GM23338 (cell line): ENCODE measurements around the gene EFCAB9. TPM values are rescaled to one million over a fixed set of nuclear protein-coding genes. Genes with fewer than 3 reads are reported as not detected.

Experiments
- ATAC-seq: fragments of 200-7000 bp; cut with Tn5 transposase; 3 replicates; pipeline ENCODE4 v1.9.1; 2020
- DNase-seq: peaks from one replicate; pipeline ENCODE4 v3.0.0-alpha.2; 2015; ENCODE audit warnings: low spot score
- H2AFZ ChIP-seq: fragments of 200-600 bp; sonication (generic); 2 replicates; pipeline ENCODE4 v1.8.0; 2016; ENCODE audit warnings: antibody characterized with exemption, mild to moderate bottlenecking, moderate library complexity
- H3F3A ChIP-seq: fragments of 200-600 bp; sonication (generic); replicated peaks from 2 replicates; pipeline ENCODE4 v1.8.0; 2017; ENCODE audit warnings: antibody characterized with exemption, mixed run types, low read depth
- H3K27ac ChIP-seq: fragments of 200-600 bp; sonication (generic); 2 replicates; pipeline ENCODE4 v1.6.1; 2016; ENCODE audit warnings: low read depth
- H3K27me3 ChIP-seq: fragments of 200-600 bp; sonication (generic); 2 replicates; pipeline ENCODE4 v1.8.0; 2016; ENCODE audit warnings: mild to moderate bottlenecking, mixed run types, moderate library complexity; ENCODE audit not compliant: insufficient read depth
- H3K36me3 ChIP-seq: fragments of 200-600 bp; sonication (generic); 2 replicates; pipeline ENCODE4 v1.8.0; 2016; ENCODE audit warnings: mild to moderate bottlenecking; ENCODE audit not compliant: insufficient read depth
- H3K4me1 ChIP-seq: fragments of 200-600 bp; sonication (generic); 2 replicates; pipeline ENCODE4 v1.8.0; 2016; ENCODE audit warnings: mild to moderate bottlenecking, moderate library complexity; ENCODE audit not compliant: insufficient read depth
- H3K4me2 ChIP-seq: fragments of 200-600 bp; sonication (generic); 2 replicates; pipeline ENCODE4 v1.7.1; 2017; ENCODE audit warnings: mixed run types
- H3K4me3 ChIP-seq: fragments of 200-600 bp; sonication (generic); 2 replicates; pipeline ENCODE4 v1.6.1; 2016; ENCODE audit warnings: mixed run types
- H3K79me2 ChIP-seq: fragments of 200-600 bp; sonication (generic); replicated peaks from 2 replicates; pipeline ENCODE4 v1.8.0; 2017; ENCODE audit warnings: mild to moderate bottlenecking; ENCODE audit not compliant: insufficient read depth
- H3K9me2 ChIP-seq: fragments of 200-600 bp; sonication (generic); 2 replicates; pipeline ENCODE4 v1.8.0; 2017; ENCODE audit not compliant: insufficient read depth
- H4K20me1 ChIP-seq: fragments of 200-600 bp; sonication (generic); replicated peaks from 2 replicates; pipeline ENCODE4 v1.8.0; 2017; ENCODE audit warnings: mild to moderate bottlenecking; ENCODE audit not compliant: insufficient read depth
- H3K27ac Mint-ChIP-seq: 2 replicates; pipeline ENCODE4 v1.8.0; 2020; ENCODE audit warnings: inconsistent platforms, mild to moderate bottlenecking, moderate library complexity, mixed read lengths
- H3K27me3 Mint-ChIP-seq: 3 replicates; pipeline ENCODE4 v1.8.0; 2022; ENCODE audit warnings: low read depth, mild to moderate bottlenecking, moderate library complexity, mixed read lengths, inconsistent platforms; ENCODE audit not compliant: insufficient read depth, poor library complexity
- H3K36me3 Mint-ChIP-seq: 3 replicates; pipeline ENCODE4 v1.8.0; 2021; ENCODE audit warnings: low read depth, mild to moderate bottlenecking, inconsistent platforms, moderate library complexity, mixed read lengths
- H3K4me1 Mint-ChIP-seq: 3 replicates; pipeline ENCODE4 v1.8.0; 2020; ENCODE audit warnings: mild to moderate bottlenecking, inconsistent platforms, mixed read lengths
- H3K4me3 Mint-ChIP-seq: 3 replicates; pipeline ENCODE4 v1.8.0; 2021; ENCODE audit warnings: moderate library complexity, mild to moderate bottlenecking, inconsistent platforms, mixed read lengths
- H3K9me3 Mint-ChIP-seq: 3 replicates; pipeline ENCODE4 v1.8.0; 2020; ENCODE audit warnings: moderate library complexity, mild to moderate bottlenecking, inconsistent platforms, mixed read lengths
- CREB1 ChIP-seq: fragments of 250-450 bp; sonication (Bioruptor Pico); IDR thresholded peaks from 2 replicates; pipeline ENCODE4 v1.5.0; 2020; ENCODE audit warnings: low read depth, mild to moderate bottlenecking, moderate library complexity
- EZH2 ChIP-seq: fragments of 200-600 bp; sonication (generic); IDR thresholded peaks from one replicate; pipeline ENCODE4 v1.8.0; 2017; ENCODE audit warnings: antibody characterized with exemption, mild to moderate bottlenecking, low read depth; ENCODE audit not compliant: unreplicated experiment
- EZH2phosphoT487 ChIP-seq: fragments of 200-600 bp; sonication (generic); IDR thresholded peaks from one replicate; pipeline ENCODE4 v1.8.1; 2018; ENCODE audit warnings: antibody characterized with exemption; ENCODE audit not compliant: unreplicated experiment
- JUNB ChIP-seq: IDR thresholded peaks from one replicate; pipeline ENCODE4 v1.6.1; 2016; ENCODE audit warnings: antibody characterized with exemption; ENCODE audit not compliant: unreplicated experiment
- NANOG ChIP-seq: IDR thresholded peaks from 2 replicates; pipeline ENCODE4 v1.6.1; 2016; ENCODE audit warnings: antibody characterized with exemption, borderline replicate concordance
- POLR2AphosphoS5 ChIP-seq: IDR thresholded peaks from 2 replicates; pipeline ENCODE4 v1.6.1; 2016; ENCODE audit warnings: antibody characterized with exemption, low read depth
- STAT1 ChIP-seq: IDR thresholded peaks from one replicate; pipeline ENCODE4 v1.6.1; 2016; ENCODE audit warnings: antibody characterized with exemption; ENCODE audit not compliant: unreplicated experiment
- ZNF114 ChIP-seq: fragments of 250-450 bp; sonication (Bioruptor Pico); IDR thresholded peaks from 2 replicates; pipeline ENCODE4 v1.5.0; 2020; ENCODE audit warnings: mild to moderate bottlenecking, moderate library complexity
- ZNF331 ChIP-seq: fragments of 250-450 bp; sonication (Bioruptor Pico); IDR thresholded peaks from 2 replicates; pipeline ENCODE4 v1.5.0; 2020; ENCODE audit warnings: low read depth, mild to moderate bottlenecking, moderate library complexity
- polyA plus RNA-seq: library from polyadenylated mRNA; unstranded; fragments of >200 nt; fragmentation: Nextera tagmentation; extraction: Ambion mirVana; gene quantifications from 2 replicates; pipeline ENCODE4 v1.2.1, GENCODE V29; 2016
- total RNA-seq: library from RNA; depleted of rRNA; stranded (reverse); fragments of >200 nt; shearing (Covaris generic); gene quantifications from 2 replicates; pipeline ENCODE4 v1.2.3, GENCODE V29; 2014
- TF ChIP-seq, protein P1 (sequence below): IDR thresholded peaks from 2 replicates; pipeline ENCODE4 v1.6.1; 2016; ENCODE audit warnings: antibody characterized with exemption
- TF ChIP-seq, protein P2 (sequence below): fragments of 250-450 bp; sonication (Bioruptor Pico); IDR thresholded peaks from 2 replicates; pipeline ENCODE4 v1.5.0; 2020; ENCODE audit warnings: mild to moderate bottlenecking, moderate library complexity
- TF ChIP-seq, protein P3 (sequence below), 2 experiments: fragments of 200-600 bp in 1 of 2; sonication (generic) in 1 of 2; conservative IDR thresholded peaks; 2 replicates each; pipeline versions ENCODE4 v1.5.1 to v1.6.1; 2016 to 2017; ENCODE audit warnings: antibody characterized with exemption in 2 of 2, low read depth in 2 of 2, mild to moderate bottlenecking in 2 of 2, moderate library complexity in 1 of 2
- TF ChIP-seq, protein P4 (sequence below): IDR thresholded peaks from one replicate; pipeline ENCODE4 v1.6.1; 2018; ENCODE audit warnings: antibody characterized with exemption; ENCODE audit not compliant: unreplicated experiment

EFCAB9 gene
- total and polyA plus RNA-seq, 2 experiments from 2014 or later: not detected

DNA sequence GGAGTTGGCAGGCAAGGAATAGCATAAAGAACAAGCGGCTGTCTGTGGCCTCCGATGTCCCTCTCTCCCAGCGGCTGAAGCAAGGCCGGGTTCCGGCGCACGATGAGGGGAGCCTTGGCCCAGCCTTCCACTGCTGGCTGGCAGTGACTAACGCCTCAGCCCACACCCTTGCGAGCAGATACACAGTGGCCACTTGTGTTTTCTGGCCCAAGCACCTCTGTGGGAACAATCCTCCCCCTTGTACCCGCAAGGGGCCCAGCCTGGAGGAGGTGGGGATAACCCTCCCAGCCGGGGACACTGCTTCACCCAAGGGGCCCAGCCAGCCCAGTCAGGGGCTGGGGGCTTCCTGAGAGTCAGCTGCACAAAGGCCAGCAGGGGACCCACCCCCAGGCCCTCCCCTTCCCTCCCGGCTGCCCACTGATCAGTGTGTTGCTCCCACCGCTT, 29.2 kb upstream of the EFCAB9 start:
- no peak overlapping the region for H3K27ac ChIP-seq
- H4K20me1 ChIP-seq: no peaks in the 10 kb centered on the region; the same call in none of the 2 replicates
- no peak overlapping the region for H3K4me3 ChIP-seq
- H3K79me2 ChIP-seq: peaks cover 16% of the 10 kb centered on the region; the same call in 1 of the 2 replicates
- no peak overlapping the region for H3K4me3 Mint-ChIP-seq
- no peaks in the 10 kb centered on the region for H3K9me3 Mint-ChIP-seq
- no peak overlapping the region for H2AFZ ChIP-seq
- H3K27me3 ChIP-seq: no peaks in the 10 kb centered on the region
- H3K9me2 ChIP-seq: no peaks in the 10 kb centered on the region
- DNase-seq (no peak), ATAC-seq (no peak)
- peaks cover 2% of the 10 kb centered on the region for H3K27me3 Mint-ChIP-seq
- no peaks in the 10 kb centered on the region for H3K36me3 ChIP-seq
- TF ChIP-seq STAT1: no peak
- TF ChIP-seq NANOG: no peak
- TF ChIP-seq, protein P1, sequence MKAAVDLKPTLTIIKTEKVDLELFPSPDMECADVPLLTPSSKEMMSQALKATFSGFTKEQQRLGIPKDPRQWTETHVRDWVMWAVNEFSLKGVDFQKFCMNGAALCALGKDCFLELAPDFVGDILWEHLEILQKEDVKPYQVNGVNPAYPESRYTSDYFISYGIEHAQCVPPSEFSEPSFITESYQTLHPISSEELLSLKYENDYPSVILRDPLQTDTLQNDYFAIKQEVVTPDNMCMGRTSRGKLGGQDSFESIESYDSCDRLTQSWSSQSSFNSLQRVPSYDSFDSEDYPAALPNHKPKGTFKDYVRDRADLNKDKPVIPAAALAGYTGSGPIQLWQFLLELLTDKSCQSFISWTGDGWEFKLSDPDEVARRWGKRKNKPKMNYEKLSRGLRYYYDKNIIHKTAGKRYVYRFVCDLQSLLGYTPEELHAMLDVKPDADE: no peak
- TF ChIP-seq EZH2phosphoT487: no peak
- TF ChIP-seq, protein P2, sequence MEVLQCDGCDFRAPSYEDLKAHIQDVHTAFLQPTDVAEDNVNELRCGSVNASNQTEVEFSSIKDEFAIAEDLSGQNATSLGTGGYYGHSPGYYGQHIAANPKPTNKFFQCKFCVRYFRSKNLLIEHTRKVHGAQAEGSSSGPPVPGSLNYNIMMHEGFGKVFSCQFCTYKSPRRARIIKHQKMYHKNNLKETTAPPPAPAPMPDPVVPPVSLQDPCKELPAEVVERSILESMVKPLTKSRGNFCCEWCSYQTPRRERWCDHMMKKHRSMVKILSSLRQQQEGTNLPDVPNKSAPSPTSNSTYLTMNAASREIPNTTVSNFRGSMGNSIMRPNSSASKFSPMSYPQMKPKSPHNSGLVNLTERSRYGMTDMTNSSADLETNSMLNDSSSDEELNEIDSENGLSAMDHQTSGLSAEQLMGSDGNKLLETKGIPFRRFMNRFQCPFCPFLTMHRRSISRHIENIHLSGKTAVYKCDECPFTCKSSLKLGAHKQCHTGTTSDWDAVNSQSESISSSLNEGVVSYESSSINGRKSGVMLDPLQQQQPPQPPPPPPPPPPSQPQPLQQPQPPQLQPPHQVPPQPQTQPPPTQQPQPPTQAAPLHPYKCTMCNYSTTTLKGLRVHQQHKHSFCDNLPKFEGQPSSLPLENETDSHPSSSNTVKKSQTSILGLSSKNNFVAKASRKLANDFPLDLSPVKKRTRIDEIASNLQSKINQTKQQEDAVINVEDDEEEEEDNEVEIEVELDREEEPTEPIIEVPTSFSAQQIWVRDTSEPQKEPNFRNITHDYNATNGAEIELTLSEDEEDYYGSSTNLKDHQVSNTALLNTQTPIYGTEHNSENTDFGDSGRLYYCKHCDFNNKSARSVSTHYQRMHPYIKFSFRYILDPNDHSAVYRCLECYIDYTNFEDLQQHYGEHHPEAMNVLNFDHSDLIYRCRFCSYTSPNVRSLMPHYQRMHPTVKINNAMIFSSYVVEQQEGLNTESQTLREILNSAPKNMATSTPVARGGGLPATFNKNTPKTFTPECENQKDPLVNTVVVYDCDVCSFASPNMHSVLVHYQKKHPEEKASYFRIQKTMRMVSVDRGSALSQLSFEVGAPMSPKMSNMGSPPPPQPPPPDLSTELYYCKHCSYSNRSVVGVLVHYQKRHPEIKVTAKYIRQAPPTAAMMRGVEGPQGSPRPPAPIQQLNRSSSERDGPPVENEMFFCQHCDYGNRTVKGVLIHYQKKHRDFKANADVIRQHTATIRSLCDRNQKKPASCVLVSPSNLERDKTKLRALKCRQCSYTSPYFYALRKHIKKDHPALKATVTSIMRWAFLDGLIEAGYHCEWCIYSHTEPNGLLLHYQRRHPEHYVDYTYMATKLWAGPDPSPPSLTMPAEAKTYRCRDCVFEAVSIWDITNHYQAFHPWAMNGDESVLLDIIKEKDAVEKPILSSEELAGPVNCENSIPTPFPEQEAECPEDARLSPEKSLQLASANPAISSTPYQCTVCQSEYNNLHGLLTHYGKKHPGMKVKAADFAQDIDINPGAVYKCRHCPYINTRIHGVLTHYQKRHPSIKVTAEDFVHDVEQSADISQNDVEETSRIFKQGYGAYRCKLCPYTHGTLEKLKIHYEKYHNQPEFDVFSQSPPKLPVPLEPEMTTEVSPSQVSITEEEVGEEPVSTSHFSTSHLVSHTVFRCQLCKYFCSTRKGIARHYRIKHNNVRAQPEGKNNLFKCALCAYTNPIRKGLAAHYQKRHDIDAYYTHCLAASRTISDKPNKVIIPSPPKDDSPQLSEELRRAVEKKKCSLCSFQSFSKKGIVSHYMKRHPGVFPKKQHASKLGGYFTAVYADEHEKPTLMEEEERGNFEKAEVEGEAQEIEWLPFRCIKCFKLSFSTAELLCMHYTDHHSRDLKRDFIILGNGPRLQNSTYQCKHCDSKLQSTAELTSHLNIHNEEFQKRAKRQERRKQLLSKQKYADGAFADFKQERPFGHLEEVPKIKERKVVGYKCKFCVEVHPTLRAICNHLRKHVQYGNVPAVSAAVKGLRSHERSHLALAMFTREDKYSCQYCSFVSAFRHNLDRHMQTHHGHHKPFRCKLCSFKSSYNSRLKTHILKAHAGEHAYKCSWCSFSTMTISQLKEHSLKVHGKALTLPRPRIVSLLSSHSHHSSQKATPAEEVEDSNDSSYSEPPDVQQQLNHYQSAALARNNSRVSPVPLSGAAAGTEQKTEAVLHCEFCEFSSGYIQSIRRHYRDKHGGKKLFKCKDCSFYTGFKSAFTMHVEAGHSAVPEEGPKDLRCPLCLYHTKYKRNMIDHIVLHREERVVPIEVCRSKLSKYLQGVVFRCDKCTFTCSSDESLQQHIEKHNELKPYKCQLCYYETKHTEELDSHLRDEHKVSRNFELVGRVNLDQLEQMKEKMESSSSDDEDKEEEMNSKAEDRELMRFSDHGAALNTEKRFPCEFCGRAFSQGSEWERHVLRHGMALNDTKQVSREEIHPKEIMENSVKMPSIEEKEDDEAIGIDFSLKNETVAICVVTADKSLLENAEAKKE: no peak
- no peak for TF ChIP-seq POLR2AphosphoS5
- TF ChIP-seq EZH2: no peak
- no peak for TF ChIP-seq ZNF114 (CRISPR knock-in tag)
- TF ChIP-seq, protein P3, sequence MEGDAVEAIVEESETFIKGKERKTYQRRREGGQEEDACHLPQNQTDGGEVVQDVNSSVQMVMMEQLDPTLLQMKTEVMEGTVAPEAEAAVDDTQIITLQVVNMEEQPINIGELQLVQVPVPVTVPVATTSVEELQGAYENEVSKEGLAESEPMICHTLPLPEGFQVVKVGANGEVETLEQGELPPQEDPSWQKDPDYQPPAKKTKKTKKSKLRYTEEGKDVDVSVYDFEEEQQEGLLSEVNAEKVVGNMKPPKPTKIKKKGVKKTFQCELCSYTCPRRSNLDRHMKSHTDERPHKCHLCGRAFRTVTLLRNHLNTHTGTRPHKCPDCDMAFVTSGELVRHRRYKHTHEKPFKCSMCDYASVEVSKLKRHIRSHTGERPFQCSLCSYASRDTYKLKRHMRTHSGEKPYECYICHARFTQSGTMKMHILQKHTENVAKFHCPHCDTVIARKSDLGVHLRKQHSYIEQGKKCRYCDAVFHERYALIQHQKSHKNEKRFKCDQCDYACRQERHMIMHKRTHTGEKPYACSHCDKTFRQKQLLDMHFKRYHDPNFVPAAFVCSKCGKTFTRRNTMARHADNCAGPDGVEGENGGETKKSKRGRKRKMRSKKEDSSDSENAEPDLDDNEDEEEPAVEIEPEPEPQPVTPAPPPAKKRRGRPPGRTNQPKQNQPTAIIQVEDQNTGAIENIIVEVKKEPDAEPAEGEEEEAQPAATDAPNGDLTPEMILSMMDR (conservative IDR thresholded peaks at IDR 0.05; ENCODE audit: low read depth in 2 of 2): no peak
- TF ChIP-seq, protein P4, sequence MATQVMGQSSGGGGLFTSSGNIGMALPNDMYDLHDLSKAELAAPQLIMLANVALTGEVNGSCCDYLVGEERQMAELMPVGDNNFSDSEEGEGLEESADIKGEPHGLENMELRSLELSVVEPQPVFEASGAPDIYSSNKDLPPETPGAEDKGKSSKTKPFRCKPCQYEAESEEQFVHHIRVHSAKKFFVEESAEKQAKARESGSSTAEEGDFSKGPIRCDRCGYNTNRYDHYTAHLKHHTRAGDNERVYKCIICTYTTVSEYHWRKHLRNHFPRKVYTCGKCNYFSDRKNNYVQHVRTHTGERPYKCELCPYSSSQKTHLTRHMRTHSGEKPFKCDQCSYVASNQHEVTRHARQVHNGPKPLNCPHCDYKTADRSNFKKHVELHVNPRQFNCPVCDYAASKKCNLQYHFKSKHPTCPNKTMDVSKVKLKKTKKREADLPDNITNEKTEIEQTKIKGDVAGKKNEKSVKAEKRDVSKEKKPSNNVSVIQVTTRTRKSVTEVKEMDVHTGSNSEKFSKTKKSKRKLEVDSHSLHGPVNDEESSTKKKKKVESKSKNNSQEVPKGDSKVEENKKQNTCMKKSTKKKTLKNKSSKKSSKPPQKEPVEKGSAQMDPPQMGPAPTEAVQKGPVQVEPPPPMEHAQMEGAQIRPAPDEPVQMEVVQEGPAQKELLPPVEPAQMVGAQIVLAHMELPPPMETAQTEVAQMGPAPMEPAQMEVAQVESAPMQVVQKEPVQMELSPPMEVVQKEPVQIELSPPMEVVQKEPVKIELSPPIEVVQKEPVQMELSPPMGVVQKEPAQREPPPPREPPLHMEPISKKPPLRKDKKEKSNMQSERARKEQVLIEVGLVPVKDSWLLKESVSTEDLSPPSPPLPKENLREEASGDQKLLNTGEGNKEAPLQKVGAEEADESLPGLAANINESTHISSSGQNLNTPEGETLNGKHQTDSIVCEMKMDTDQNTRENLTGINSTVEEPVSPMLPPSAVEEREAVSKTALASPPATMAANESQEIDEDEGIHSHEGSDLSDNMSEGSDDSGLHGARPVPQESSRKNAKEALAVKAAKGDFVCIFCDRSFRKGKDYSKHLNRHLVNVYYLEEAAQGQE: no peak
- no peak for TF ChIP-seq ZNF331 (CRISPR knock-in tag)
- TF ChIP-seq JUNB: no peak
- TF ChIP-seq CREB1: no peak
- H3K36me3 Mint-ChIP-seq: no peaks in the 10 kb centered on the region; the same call in 2 of the 3 replicates
- no peaks in the 10 kb centered on the region for H3K4me1 ChIP-seq
- H3F3A ChIP-seq: peaks cover 3% of the 10 kb centered on the region; the same call in 1 of the 2 replicates
- no peak overlapping the region for H3K27ac Mint-ChIP-seq
- peaks cover 5% of the 10 kb centered on the region; the same call in 2 of the 3 replicates for H3K4me1 Mint-ChIP-seq
- no peak overlapping the region for H3K4me2 ChIP-seq
